Esophagus squamous epithelium (tissue), 5 donors: ENCODE data around the gene EDN2. TPM values are rescaled to one million over a fixed set of nuclear protein-coding genes. Genes with fewer than 3 reads are reported as not detected.

Experiments
- DNase-seq: peaks from one replicate; lab custom pipeline; 2025; lab: John Stamatoyannopoulos, UW
- H3K27ac ChIP-seq, 4 donors: fragments of 200-600 bp; sonication (generic); one replicate each; pipeline ENCODE4 v1.5.1; 2016 to 2019; ENCODE audit warnings: mild to moderate bottlenecking in 1 of 4
- H3K27me3 ChIP-seq, 4 donors: fragments of 200-600 bp; sonication (generic); 1 replicate in 3 of 4; 2 replicates in 1 of 4; pipeline versions ENCODE4 v1.5.1 to v1.6.0; 2017 to 2021; ENCODE audit warnings: antibody characterized with exemption in 1 of 4
- H3K36me3 ChIP-seq, 3 donors: fragments of 200-600 bp; sonication (generic); one replicate each; pipeline ENCODE4 v1.5.1; 2016 to 2019
- H3K4me1 ChIP-seq, 3 donors: fragments of 200-600 bp; sonication (generic); one replicate each; pipeline ENCODE4 v1.5.1; 2017 to 2019
- H3K4me3 ChIP-seq, 4 donors: fragments of 200-600 bp; sonication (generic); 1 replicate in 3 of 4; 2 replicates in 1 of 4; pipeline ENCODE4 v1.5.1; 2016 to 2019; ENCODE audit warnings: mild to moderate bottlenecking in 2 of 4, moderate library complexity in 1 of 4
- H3K9me3 ChIP-seq, 3 donors: fragments of 200-600 bp; sonication (generic); one replicate each; pipeline ENCODE4 v1.5.1; 2016 to 2019
- CTCF ChIP-seq, 6 experiments: fragments of 450-650 bp in 4 of 6; fragments of 200-600 bp in 2 of 6; sonication (generic) in 2 of 6; IDR thresholded peaks; one replicate each; pipeline ENCODE4 v1.5.1; 2016 to 2019; ENCODE audit warnings: antibody characterized with exemption in 6 of 6, mild to moderate bottlenecking in 4 of 6, moderate library complexity in 4 of 6
- POLR2A ChIP-seq, 4 donors: fragments of 450-650 bp; IDR thresholded peaks; one replicate each; pipeline ENCODE4 v1.6.1; 2017; ENCODE audit warnings: antibody characterized with exemption in 4 of 4, mild to moderate bottlenecking in 4 of 4, moderate library complexity in 3 of 4
- WGBS, 2 donors: methylation state at CpG; one replicate each; pipeline ENCODE4 v1.1.5; 2018; 5-methylcytosine and 5-hydroxymethylcytosine counted together
- intact Hi-C: fragments of 100-400 bp; cut with DNase I; formaldehyde crosslinking; loops from one replicate; pipeline ENCODE4 v1.15.0; 2022
- total RNA-seq, 4 donors: library from RNA; depleted of rRNA; stranded (reverse); fragments of >200 nt; gene quantifications; one replicate each; pipeline ENCODE4 v1.1.0, GENCODE V29; 2016
- donor health status: DM: yes; HTN: yes; CAD: no.

The EDN2 gene
- total RNA-seq, 4 donors from 2014 or later, result 0.35 to 18.3 (median 1.4) TPM

GRCh38 chr1:41466146-41466545, 18.3 kb downstream of the EDN2 start:
- Histone ChIP-seq H3K9me3 (no peaks in the 10 kb centered on the region), H3K36me3 (no peaks in the 10 kb centered on the region), H3K27me3 (peaks cover 0 to 5% (median 0%) of the 10 kb centered on the region in 4 donors), H3K27ac (peak overlapping the region in 3 of 4 donors; percentile 10 to 53 (median 31)), H3K4me1 (peaks cover 8 to 45% (median 11%) of the 10 kb centered on the region in 3 donors), H3K4me3 (no peak overlapping the region)
- WGBS, 2 donors, result no CpG with 5 or more reads among the region's 5 CpGs
- no peak for TF ChIP-seq CTCF (IDR thresholded peaks at IDR 0.05)
- no peak for TF ChIP-seq POLR2A (IDR thresholded peaks at IDR 0.05)
- DNase-seq, result no peak
- intact Hi-C loops, result no loop called here

GRCh38 chr1:41465741-41466140, 18.7 kb downstream of the EDN2 start:
- intact Hi-C loops, result no loop called here
- H3K27me3 ChIP-seq, result peaks cover 0 to 5% (median 0%) of the 10 kb centered on the region in 4 donors
- H3K27ac ChIP-seq, result peak overlapping the region in 3 of 4 donors; percentile 10 to 53 (median 31)
- no peaks in the 10 kb centered on the region for H3K9me3 ChIP-seq
- no peak for TF ChIP-seq POLR2A (IDR thresholded peaks at IDR 0.05)
- no peak for TF ChIP-seq CTCF (IDR thresholded peaks at IDR 0.05)
- no peak for DNase-seq
- H3K4me1 ChIP-seq, result peaks cover 8 to 45% (median 11%) of the 10 kb centered on the region in 3 donors
- WGBS, 2 donors, result 33 to 80% methylated on average over 1 of the region's 1 CpG
- no peaks in the 10 kb centered on the region for H3K36me3 ChIP-seq
- H3K4me3 ChIP-seq, result no peak overlapping the region

GRCh38 chr1:41464885-41465284, 19.6 kb downstream of the EDN2 start:
- Histone ChIP-seq H3K4me1 (peaks cover 8 to 45% (median 11%) of the 10 kb centered on the region in 3 donors), H3K27me3 (peaks cover 0 to 5% (median 0%) of the 10 kb centered on the region in 4 donors), H3K27ac (no peak overlapping the region), H3K36me3 (no peaks in the 10 kb centered on the region), H3K9me3 (no peaks in the 10 kb centered on the region), H3K4me3 (no peak overlapping the region)
- DNase-seq, result no peak
- WGBS, 2 donors, result 87 to 89% methylated on average over 7 of the region's 7 CpGs
- intact Hi-C loops, result no loop called here
- no peak for TF ChIP-seq POLR2A (IDR thresholded peaks at IDR 0.05)
- TF ChIP-seq CTCF (IDR thresholded peaks at IDR 0.05), result no peak

GRCh38 chr1:41463516-41463915, 21.0 kb downstream of the EDN2 start:
- WGBS, 2 donors, result 65 to 80% methylated on average over 1 to 2 of the region's 2 CpGs
- Histone ChIP-seq H3K9me3 (no peaks in the 10 kb centered on the region), H3K36me3 (no peaks in the 10 kb centered on the region), H3K4me1 (peaks cover 8 to 45% (median 11%) of the 10 kb centered on the region in 3 donors), H3K27ac (no peak overlapping the region), H3K4me3 (no peak overlapping the region), H3K27me3 (peaks cover 0 to 5% (median 0%) of the 10 kb centered on the region in 4 donors)
- intact Hi-C loops, result no loop called here
- no peak for DNase-seq
- TF ChIP-seq POLR2A (IDR thresholded peaks at IDR 0.05), result no peak
- TF ChIP-seq CTCF (IDR thresholded peaks at IDR 0.05), result no peak

GRCh38 chr1:41462680-41463004, 21.8 kb downstream of the EDN2 start:
- peaks cover 8 to 37% (median 9%) of the 10 kb centered on the region in 3 donors for H3K4me1 ChIP-seq
- H3K27ac ChIP-seq, result no peak overlapping the region
- no peaks in the 10 kb centered on the region for H3K9me3 ChIP-seq
- no peaks in the 10 kb centered on the region for H3K36me3 ChIP-seq
- no peak for TF ChIP-seq CTCF (IDR thresholded peaks at IDR 0.05)
- no peak for TF ChIP-seq POLR2A (IDR thresholded peaks at IDR 0.05)
- no peak overlapping the region for H3K4me3 ChIP-seq
- 100% methylated on average over 2 of the region's 2 CpGs for WGBS, 2 donors
- peaks cover 0 to 5% (median 0%) of the 10 kb centered on the region in 4 donors for H3K27me3 ChIP-seq
- intact Hi-C loops, result no loop called here
- no peak for DNase-seq
